Spinal cord (tissue), 10 donors: ENCODE measurements around the gene PARD3. TPM values are rescaled to one million over a fixed set of nuclear protein-coding genes. Genes with fewer than 3 reads are reported as not detected.

Experiments used
- DNase-seq, 6 donors: peaks; one replicate each; pipeline versions ENCODE4 v3.0.0 to v3.0.0-alpha.2; 2013 to 2015; ENCODE audit warnings: low spot score in 6 of 6, low read depth in 4 of 6
- H3K27ac ChIP-seq: one replicate; pipeline ENCODE4 v1.5.1; 2013; ENCODE audit warnings: low read depth, low read length, control low read depth
- H3K27me3 ChIP-seq: one replicate; pipeline ENCODE4 v1.6.1; 2013; ENCODE audit warnings: low read length; ENCODE audit not compliant: control insufficient read depth, insufficient read depth
- H3K36me3 ChIP-seq: one replicate; pipeline ENCODE4 v1.6.1; 2013; ENCODE audit warnings: low read length; ENCODE audit not compliant: control insufficient read depth, insufficient read depth
- H3K4me1 ChIP-seq: one replicate; pipeline ENCODE4 v1.6.1; 2013; ENCODE audit warnings: low read length; ENCODE audit not compliant: control insufficient read depth, insufficient read depth
- H3K4me3 ChIP-seq: one replicate; pipeline ENCODE4 v1.5.1; 2013; ENCODE audit warnings: low read depth, low read length, control low read depth
- H3K9me3 ChIP-seq: one replicate; pipeline ENCODE4 v1.6.1; 2013; ENCODE audit warnings: low read length; ENCODE audit not compliant: control insufficient read depth, insufficient read depth
- WGBS: methylation state at CpG from one replicate; pipeline ENCODE4 v1.1.5; 2013; ENCODE audit warnings: missing lambda C conversion rate; ENCODE audit not compliant: insufficient coverage; 5-methylcytosine and 5-hydroxymethylcytosine counted together
- polyA plus RNA-seq, 2 donors: library from polyadenylated mRNA; unstranded; fragments of 120-200 nt; gene quantifications; one replicate each; pipeline ENCODE4 v1.2.1, GENCODE V29; 2013; ENCODE audit not compliant: insufficient read length in 2 of 2
- total RNA-seq, 2 donors: library from RNA; depleted of rRNA in 1 of 2; stranded (reverse); fragments of 120-200 nt in 1 of 2; fragments of >200 nt in 1 of 2; gene quantifications; one replicate each; pipeline versions ENCODE4 v1.2.3 to v1.2.4, GENCODE V29; 2013 to 2014
- donor health status: healthy.

The PARD3 gene
- total and polyA plus RNA-seq, 4 donors: 29.5 to 94.3 (median 47.1) TPM

DNA sequence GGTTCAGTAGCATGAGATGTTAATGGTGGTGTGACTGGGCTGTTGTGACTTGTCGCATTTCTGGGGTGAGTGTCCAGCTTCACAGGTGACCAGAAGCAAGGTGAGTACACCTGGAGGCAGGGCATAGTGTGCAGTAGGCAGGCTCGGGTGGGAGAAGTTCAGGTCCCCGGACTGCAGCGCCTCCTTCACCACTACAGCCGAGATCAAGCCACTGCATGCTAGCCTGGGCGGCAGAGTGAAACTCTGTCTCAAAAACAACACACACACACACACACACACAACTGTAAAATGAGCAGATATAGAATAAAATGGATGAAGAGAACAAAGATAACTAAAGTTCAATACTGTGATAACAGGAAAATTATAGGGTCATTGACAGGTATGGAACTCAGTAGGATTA lies 11.1 kb upstream of the PARD3 start:
- Histone ChIP-seq H3K27me3 (no peaks in the 10 kb centered on the region), H3K4me1 (peaks cover 3% of the 10 kb centered on the region), H3K27ac (no peak overlapping the region), H3K36me3 (no peaks in the 10 kb centered on the region), H3K9me3 (no peaks in the 10 kb centered on the region), H3K4me3 (no peak overlapping the region)
- 100% methylated on average over 1 of the region's 6 CpGs for WGBS
- DNase-seq: no peak

- Histone ChIP-seq H3K4me1 (peaks cover under 1% of the 10 kb centered on the region), H3K9me3 (no peaks in the 10 kb centered on the region)
- WGBS: 80% methylated on average over 1 of the region's 2 CpGs
Observed at GRCh38 chr10:34825414-34825813, 10.3 kb upstream of the PARD3 start.

GRCh38 chr10:34824870-34825269 lies 9.8 kb upstream of the PARD3 start:
- H3K4me1 ChIP-seq: no peaks in the 10 kb centered on the region
- no peak overlapping the region for H3K27ac ChIP-seq
- no peaks in the 10 kb centered on the region for H3K9me3 ChIP-seq
- H3K27me3 ChIP-seq: no peaks in the 10 kb centered on the region
- no peak for DNase-seq
- H3K36me3 ChIP-seq: no peaks in the 10 kb centered on the region
- 57% methylated on average over 2 of the region's 2 CpGs for WGBS
- no peak overlapping the region for H3K4me3 ChIP-seq

More at GRCh38 chr10:34825414-34825813, 10.3 kb upstream of the PARD3 start:
- Histone ChIP-seq H3K4me3 (no peak overlapping the region), H3K27ac (no peak overlapping the region), H3K27me3 (no peaks in the 10 kb centered on the region), H3K36me3 (no peaks in the 10 kb centered on the region)
- DNase-seq: no peak

DNA sequence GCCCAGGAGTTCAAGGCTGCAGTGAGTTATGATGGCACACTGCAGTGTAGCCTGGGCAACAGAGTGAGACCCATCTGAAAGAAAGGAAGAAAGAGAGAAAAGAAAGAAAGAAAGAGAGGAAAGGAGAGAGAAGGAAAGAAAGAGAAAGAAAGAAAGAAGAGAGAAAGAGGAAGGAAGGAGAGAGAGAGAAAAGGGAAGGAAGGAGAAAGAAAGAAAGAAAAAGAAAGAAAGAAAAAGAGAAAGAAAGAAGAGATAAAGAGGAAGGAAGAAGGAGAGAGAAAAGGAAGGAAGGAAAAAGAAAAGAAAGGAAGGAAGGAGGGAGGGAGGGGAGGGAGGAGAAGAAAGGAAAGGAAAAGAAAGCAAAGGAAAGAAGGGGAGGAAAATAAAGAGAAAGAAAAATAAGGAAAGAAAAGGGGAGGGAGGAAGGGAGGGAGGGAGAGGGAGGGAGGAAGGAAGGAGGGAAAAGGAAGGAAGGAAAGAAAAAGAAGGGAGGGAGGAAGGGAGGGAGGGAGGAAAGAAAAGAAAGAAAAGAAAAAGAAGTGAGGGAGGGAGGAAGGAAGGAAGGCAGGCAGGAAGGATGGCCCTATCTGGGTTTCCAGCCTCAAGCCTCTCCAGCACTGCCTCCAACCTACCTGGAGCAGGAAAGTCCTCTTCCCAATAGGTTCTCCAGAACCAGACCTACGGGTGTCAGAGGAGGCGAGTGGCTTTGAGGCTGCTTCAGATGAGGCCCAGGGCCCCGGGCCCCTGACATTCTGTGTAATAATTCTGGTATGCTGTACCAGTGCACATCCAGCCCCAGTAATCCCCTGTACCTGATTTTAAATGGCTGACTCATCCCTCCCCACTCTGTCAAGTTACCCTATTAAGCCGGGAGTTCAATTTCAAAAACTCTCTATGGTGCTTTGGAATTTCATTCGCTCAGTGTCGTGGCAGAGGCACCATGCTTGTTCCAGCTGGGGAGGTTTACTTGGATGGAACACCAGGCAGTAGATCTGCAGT lies 6.8 kb upstream of the PARD3 start:
- H3K9me3 ChIP-seq: no peaks in the 10 kb centered on the region
- H3K4me3 ChIP-seq: no peak overlapping the region
- no peak for DNase-seq
- no peaks in the 10 kb centered on the region for H3K36me3 ChIP-seq
- H3K27me3 ChIP-seq: no peaks in the 10 kb centered on the region
- WGBS: 90% methylated on average over 3 of the region's 6 CpGs
- no peak overlapping the region for H3K27ac ChIP-seq
- H3K4me1 ChIP-seq: no peaks in the 10 kb centered on the region

DNA sequence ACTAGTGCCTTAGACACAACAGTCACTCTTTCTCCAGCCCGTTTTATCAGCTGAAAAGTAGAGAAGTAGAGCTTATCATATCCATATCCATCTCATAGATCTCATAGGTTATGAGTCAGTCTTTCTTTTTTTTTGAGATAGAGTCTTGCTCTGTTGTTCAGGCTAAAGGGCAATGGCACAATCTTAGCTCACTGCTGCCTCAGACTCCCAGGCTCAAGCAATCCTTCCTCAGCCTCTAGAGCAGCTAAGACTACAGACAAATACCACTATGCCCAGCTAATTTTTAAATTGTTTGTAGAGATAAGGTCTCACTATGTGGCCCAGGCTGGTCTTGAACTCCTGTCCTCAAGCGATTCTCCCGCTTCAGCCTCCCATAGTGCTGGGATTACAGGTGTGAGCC lies 2.5 kb upstream of the PARD3 start:
- WGBS: 100% methylated on average over 2 of the region's 3 CpGs
- Histone ChIP-seq H3K27ac (no peak overlapping the region), H3K4me3 (no peak overlapping the region), H3K36me3 (no peaks in the 10 kb centered on the region), H3K27me3 (no peaks in the 10 kb centered on the region), H3K4me1 (peaks cover 21% of the 10 kb centered on the region), H3K9me3 (no peaks in the 10 kb centered on the region)
- DNase-seq: no peak

DNA sequence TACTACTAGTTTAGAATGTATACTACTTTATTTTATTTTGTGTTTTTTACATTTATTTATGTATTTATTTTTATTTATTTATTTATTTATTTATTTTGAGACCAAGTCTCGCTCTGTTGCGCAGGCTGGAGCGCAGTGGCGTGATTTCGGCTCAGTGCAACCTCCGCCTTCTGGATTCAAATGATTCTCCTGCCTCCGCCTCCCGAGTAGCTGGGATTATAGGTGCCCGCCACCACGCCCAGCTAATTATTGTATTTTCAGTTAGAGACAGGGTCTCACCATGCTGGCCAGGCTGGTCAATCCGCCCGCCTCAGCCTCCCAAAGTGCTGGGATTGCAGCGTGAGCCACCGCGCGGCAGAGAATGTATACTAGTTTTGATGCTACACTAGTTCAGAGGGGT lies 2.0 kb upstream of the PARD3 start:
- no peaks in the 10 kb centered on the region for H3K36me3 ChIP-seq
- peaks cover 22% of the 10 kb centered on the region for H3K4me1 ChIP-seq
- WGBS: 100% methylated on average over 10 of the region's 16 CpGs
- H3K27me3 ChIP-seq: no peaks in the 10 kb centered on the region
- no peak for DNase-seq
- H3K4me3 ChIP-seq: peak overlapping the region; percentile 50
- H3K9me3 ChIP-seq: no peaks in the 10 kb centered on the region
- no peak overlapping the region for H3K27ac ChIP-seq

DNA sequence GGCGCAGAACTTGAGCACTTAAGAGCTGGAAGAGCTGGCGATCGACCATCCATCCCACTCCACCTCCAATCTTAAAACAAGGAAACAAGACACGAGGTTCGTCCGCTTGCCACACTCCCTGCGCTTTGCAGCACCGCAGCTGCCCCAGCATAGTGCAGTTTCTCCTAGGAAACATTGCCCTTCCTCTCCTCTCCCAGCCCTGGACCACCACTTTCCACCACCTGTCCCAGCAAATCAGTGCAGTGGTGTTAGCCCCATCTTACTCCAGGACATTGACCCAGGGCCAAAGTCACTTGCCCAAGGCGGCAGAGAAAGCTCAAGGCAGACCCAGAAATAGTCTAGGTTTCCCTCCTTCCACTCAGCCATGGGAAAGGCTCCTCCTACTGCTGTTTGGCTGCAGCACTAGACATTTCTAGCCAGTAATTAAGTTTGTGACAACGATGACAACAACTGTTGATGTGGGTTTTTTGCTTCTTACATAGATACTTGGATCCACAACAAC lies 1.5 kb upstream of the PARD3 start:
- WGBS: 4% methylated on average over 8 of the region's 10 CpGs

DNA sequence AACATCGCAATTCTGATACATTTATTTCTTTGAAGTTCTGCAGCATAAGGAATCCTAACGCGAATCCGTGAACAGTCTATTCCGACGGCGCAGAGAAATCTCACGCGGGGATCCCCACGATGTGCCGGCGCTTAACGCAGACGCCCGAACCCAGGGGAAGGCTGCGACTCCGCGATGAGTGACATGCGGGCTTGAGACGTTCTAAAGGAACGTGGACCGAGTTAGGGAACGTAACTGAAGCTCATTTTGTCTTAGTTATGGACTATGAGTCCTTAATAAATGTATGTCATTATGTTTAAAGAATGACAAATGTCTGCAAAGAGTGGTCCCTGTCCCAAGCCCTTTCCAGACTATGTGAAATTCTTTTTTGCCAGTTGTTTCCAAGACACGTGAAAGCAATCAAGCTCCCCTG lies 995 bp upstream of the PARD3 start:
- under 1% methylated on average over 24 of the region's 24 CpGs for WGBS

More for the DNA sequence above, 1.5 kb upstream of the PARD3 start:
- H3K4me3 ChIP-seq: peak overlapping the region; percentile 50
- no peaks in the 10 kb centered on the region for H3K36me3 ChIP-seq
- peaks cover 24% of the 10 kb centered on the region for H3K4me1 ChIP-seq
- H3K9me3 ChIP-seq: no peaks in the 10 kb centered on the region
- no peaks in the 10 kb centered on the region for H3K27me3 ChIP-seq
- peak overlapping the region; percentile 36 for H3K27ac ChIP-seq
- peak in 2 of 6 donors; percentile 41 to 50 for DNase-seq

DNA sequence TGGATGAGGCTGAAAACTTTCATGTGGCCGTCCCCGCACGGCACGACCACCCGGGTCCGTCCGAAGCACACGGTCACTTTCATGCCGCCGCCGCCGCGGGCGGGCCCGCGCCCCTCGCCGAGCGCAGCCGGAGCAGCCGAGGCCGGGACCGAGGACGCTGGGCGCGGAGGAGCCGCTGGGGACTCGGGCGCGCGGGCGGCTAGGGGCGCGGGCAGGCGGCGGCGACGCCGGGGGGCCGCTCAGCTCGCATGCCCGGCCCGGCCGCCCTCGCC lies 247 bp downstream of the PARD3 start:
- 0% methylated on average over 45 of the region's 45 CpGs for WGBS
- DNase-seq: no peak
- H3K9me3 ChIP-seq: no peaks in the 10 kb centered on the region
- no peaks in the 10 kb centered on the region for H3K36me3 ChIP-seq
- H3K4me1 ChIP-seq: peaks cover 29% of the 10 kb centered on the region
- peak overlapping the region; percentile 29 for H3K27ac ChIP-seq
- H3K4me3 ChIP-seq: peak overlapping the region; percentile 72
- no peaks in the 10 kb centered on the region for H3K27me3 ChIP-seq

More for the DNA sequence above, 995 bp upstream of the PARD3 start:
- no peaks in the 10 kb centered on the region for H3K27me3 ChIP-seq
- DNase-seq: peak in 1 of 6 donors; percentile 21
- H3K27ac ChIP-seq: peak overlapping the region; percentile 36
- H3K4me1 ChIP-seq: peaks cover 29% of the 10 kb centered on the region
- H3K4me3 ChIP-seq: peak overlapping the region; percentile 50
- H3K9me3 ChIP-seq: no peaks in the 10 kb centered on the region
- no peaks in the 10 kb centered on the region for H3K36me3 ChIP-seq
